ENCODE results near the gene GET4. TPM values are rescaled to one million over a fixed set of nuclear protein-coding genes. Genes with fewer than 3 reads are reported as not detected.

The GET4 gene
- polyA plus RNA-seq (2012; ENCODE audit: low read depth, missing spikeins): 27.1 TPM

- DNase-seq (ENCODE audit: insufficient read length, low spot score) (peak; percentile 95), FAIRE-seq (peak; percentile 100)
- peak; percentile 44 for TF ChIP-seq PAX5 (IDR thresholded peaks at IDR 0.05; ENCODE audit: insufficient read depth, low read length, severe bottlenecking)
- peak; percentile 69 for TF ChIP-seq TAF1 (IDR thresholded peaks at IDR 0.05; ENCODE audit: low read depth, low read length)
- no peak for TF ChIP-seq SPI1 (IDR thresholded peaks at IDR 0.05; ENCODE audit: low read depth, low read length)
- peak; percentile 65 for TF ChIP-seq POLR2A (IDR thresholded peaks at IDR 0.05; ENCODE audit: low read depth, low read length)
- TF ChIP-seq POLR2AphosphoS5 (IDR thresholded peaks at IDR 0.05; ENCODE audit: low read depth, low read length): peak; percentile 75; the same call in 1 of the 2 replicates
- no peak for TF ChIP-seq POU2F2 (IDR thresholded peaks at IDR 0.05; ENCODE audit: low read depth, low read length)
Measured at GRCh38 chr7:876077-876971, at the start of gene GET4. TSS of gene GET4 (plus strand) at chr7:876554. CDS start at chr7:876646, 92 bp downstream.

GRCh38 chr7:828793-829561 lies 47.4 kb upstream of the GET4 start:
- DNase-seq (ENCODE audit: insufficient read length, low spot score) (no peak), FAIRE-seq (no peak)
- TF ChIP-seq POU2F2 (IDR thresholded peaks at IDR 0.05; ENCODE audit: low read depth, low read length) (no peak), POLR2AphosphoS5 (IDR thresholded peaks at IDR 0.05; ENCODE audit: low read depth, low read length) (no peak), TAF1 (IDR thresholded peaks at IDR 0.05; ENCODE audit: low read depth, low read length) (no peak), PAX5 (IDR thresholded peaks at IDR 0.05; ENCODE audit: insufficient read depth, low read length, severe bottlenecking) (no peak), POLR2A (IDR thresholded peaks at IDR 0.05; ENCODE audit: low read depth, low read length) (no peak), SPI1 (IDR thresholded peaks at IDR 0.05; ENCODE audit: low read depth, low read length) (no peak)

- FAIRE-seq (no peak), DNase-seq (ENCODE audit: insufficient read length, low spot score) (no peak)
- no peak for TF ChIP-seq SPI1 (IDR thresholded peaks at IDR 0.05; ENCODE audit: low read depth, low read length)
Measured at GRCh38 chr7:830069-830468, 46.3 kb upstream of the GET4 start.

- FAIRE-seq (peak; percentile 65), DNase-seq (ENCODE audit: insufficient read length, low spot score) (peak; percentile 57)
- TF ChIP-seq POU2F2 (IDR thresholded peaks at IDR 0.05; ENCODE audit: low read depth, low read length) (no peak), POLR2AphosphoS5 (IDR thresholded peaks at IDR 0.05; ENCODE audit: low read depth, low read length) (no peak), PAX5 (IDR thresholded peaks at IDR 0.05; ENCODE audit: insufficient read depth, low read length, severe bottlenecking) (no peak), SPI1 (IDR thresholded peaks at IDR 0.05; ENCODE audit: low read depth, low read length) (no peak), TAF1 (IDR thresholded peaks at IDR 0.05; ENCODE audit: low read depth, low read length) (no peak), POLR2A (IDR thresholded peaks at IDR 0.05; ENCODE audit: low read depth, low read length) (no peak; the same call in 1 of the 2 replicates)
Measured at GRCh38 chr7:831596-832166, 44.7 kb upstream of the GET4 start.

GRCh38 chr7:832167-832967 lies 44.0 kb upstream of the GET4 start, which contains the start of gene SUN1:
TSS of gene SUN1 (plus strand) at chr7:832476. CDS start at chr7:832525, 49 bp downstream.
- DNase-seq (ENCODE audit: insufficient read length, low spot score): peak; percentile 49
- FAIRE-seq: peak; percentile 77
- TF ChIP-seq POLR2A (IDR thresholded peaks at IDR 0.05; ENCODE audit: low read depth, low read length) (no peak), TAF1 (IDR thresholded peaks at IDR 0.05; ENCODE audit: low read depth, low read length) (no peak), POU2F2 (IDR thresholded peaks at IDR 0.05; ENCODE audit: low read depth, low read length) (no peak), SPI1 (IDR thresholded peaks at IDR 0.05; ENCODE audit: low read depth, low read length) (no peak), POLR2AphosphoS5 (IDR thresholded peaks at IDR 0.05; ENCODE audit: low read depth, low read length) (no peak), PAX5 (IDR thresholded peaks at IDR 0.05; ENCODE audit: insufficient read depth, low read length, severe bottlenecking) (no peak)

- no peak for TF ChIP-seq PAX5 (IDR thresholded peaks at IDR 0.05; ENCODE audit: insufficient read depth, low read length, severe bottlenecking)
- no peak for TF ChIP-seq POU2F2 (IDR thresholded peaks at IDR 0.05; ENCODE audit: low read depth, low read length)
- TF ChIP-seq POLR2AphosphoS5 (IDR thresholded peaks at IDR 0.05; ENCODE audit: low read depth, low read length): no peak
- TF ChIP-seq SPI1 (IDR thresholded peaks at IDR 0.05; ENCODE audit: low read depth, low read length): no peak
- no peak for TF ChIP-seq POLR2A (IDR thresholded peaks at IDR 0.05; ENCODE audit: low read depth, low read length)
- no peak for TF ChIP-seq TAF1 (IDR thresholded peaks at IDR 0.05; ENCODE audit: low read depth, low read length)
- DNase-seq (ENCODE audit: insufficient read length, low spot score): no peak
- FAIRE-seq: no peak
Measured at GRCh38 chr7:832968-833424, 43.4 kb upstream of the GET4 start.

- FAIRE-seq (no peak), DNase-seq (ENCODE audit: insufficient read length, low spot score) (no peak)
- no peak for TF ChIP-seq POLR2A (IDR thresholded peaks at IDR 0.05; ENCODE audit: low read depth, low read length)
- TF ChIP-seq PAX5 (IDR thresholded peaks at IDR 0.05; ENCODE audit: insufficient read depth, low read length, severe bottlenecking): no peak
- no peak for TF ChIP-seq POU2F2 (IDR thresholded peaks at IDR 0.05; ENCODE audit: low read depth, low read length)
- no peak for TF ChIP-seq TAF1 (IDR thresholded peaks at IDR 0.05; ENCODE audit: low read depth, low read length)
- TF ChIP-seq POLR2AphosphoS5 (IDR thresholded peaks at IDR 0.05; ENCODE audit: low read depth, low read length): no peak
- TF ChIP-seq SPI1 (IDR thresholded peaks at IDR 0.05; ENCODE audit: low read depth, low read length): no peak
Measured at GRCh38 chr7:833601-834258, 42.6 kb upstream of the GET4 start.

- TF ChIP-seq POU2F2 (IDR thresholded peaks at IDR 0.05; ENCODE audit: low read depth, low read length) (no peak), PAX5 (IDR thresholded peaks at IDR 0.05; ENCODE audit: insufficient read depth, low read length, severe bottlenecking) (no peak), TAF1 (IDR thresholded peaks at IDR 0.05; ENCODE audit: low read depth, low read length) (no peak), POLR2A (IDR thresholded peaks at IDR 0.05; ENCODE audit: low read depth, low read length) (no peak), SPI1 (IDR thresholded peaks at IDR 0.05; ENCODE audit: low read depth, low read length) (no peak), POLR2AphosphoS5 (IDR thresholded peaks at IDR 0.05; ENCODE audit: low read depth, low read length) (no peak)
- no peak for DNase-seq (ENCODE audit: insufficient read length, low spot score)
- no peak for FAIRE-seq
Measured at GRCh38 chr7:834277-834676, 42.1 kb upstream of the GET4 start.
